HepG2 (cell line): ENCODE measurements around the gene ITGA6. TPM values are rescaled to one million over a fixed set of nuclear protein-coding genes. Genes with fewer than 3 reads are reported as not detected.

Source experiments
- ATAC-seq: fragments of 200-7000 bp; cut with Tn5 transposase; 3 replicates; pipeline ENCODE4 v1.9.1; 2020; ENCODE audit warnings: mild to moderate bottlenecking, moderate library complexity
- BruUV-seq: library from RNA; stranded (reverse); fragments of 400-500 nt; replicated peaks from 2 replicates; lab custom pipeline; 2021; lab: Mats Ljungman, UMichigan
- CTCF ChIA-PET: fragments of 300-600 bp; formaldehyde crosslinking; extraction: SDS; loops from one replicate; lab custom pipeline; 2021; ENCODE audit warnings: low total read pairs, inconsistent platforms, low intra/inter-chr PET ratio; lab: Yijun Ruan, JAX
- POLR2A ChIA-PET: fragments of 350-600 bp; sonication (Branson Sonifier 250); formaldehyde crosslinking; loops from one replicate; lab custom pipeline; 2020; ENCODE audit warnings: antibody characterized with exemption, inconsistent platforms; lab: Yijun Ruan, JAX
- DNase-seq: peaks from one replicate; pipeline ENCODE4 v3.0.0-alpha.2; 2015; ENCODE audit warnings: low spot score
- FAIRE-seq: peaks from 3 replicates; lab custom pipeline; 2011; peaks lifted over from hg19 to GRCh38; lab: Jason Lieb, UNC
- H2AFZ ChIP-seq: one replicate; pipeline ENCODE4 v1.6.1; 2011; ENCODE audit warnings: low read length, inconsistent platforms
- H3K27ac ChIP-seq: fragments of 300-600 bp; 3 replicates; pipeline ENCODE4 v1.8.0; 2011; ENCODE audit warnings: mixed run types, mild to moderate bottlenecking, mixed read lengths, low read length, inconsistent platforms; ENCODE audit not compliant: insufficient read depth; ENCODE audit errors: extremely low read length
- H3K27me3 ChIP-seq, 2 experiments: fragments of 200-600 bp in 1 of 2; 2 replicates in 1 of 2; 3 replicates in 1 of 2; pipeline versions ENCODE4 v1.6.0 to v1.8.0; 2011; ENCODE audit warnings: low read length in 2 of 2, mild to moderate bottlenecking in 2 of 2, moderate library complexity in 2 of 2, inconsistent platforms in 1 of 2; ENCODE audit not compliant: insufficient read depth in 2 of 2, control insufficient read depth in 1 of 2
- H3K36me3 ChIP-seq, 2 experiments: fragments of 200-600 bp in 1 of 2; replicated peaks in 1 of 2; 2 replicates in 1 of 2; 3 replicates in 1 of 2; pipeline versions ENCODE4 v1.5.1 to v1.8.0; 2011; ENCODE audit warnings: low read length in 2 of 2, inconsistent platforms in 1 of 2; ENCODE audit not compliant: insufficient read depth in 2 of 2, control insufficient read depth in 1 of 2
- H3K4me1 ChIP-seq: 2 replicates; pipeline ENCODE4 v1.5.1; 2012; ENCODE audit warnings: low read length, inconsistent platforms; ENCODE audit not compliant: insufficient read depth
- H3K4me2 ChIP-seq: 2 replicates; pipeline ENCODE4 v1.6.0; 2011; ENCODE audit warnings: low read depth, low read length, inconsistent platforms
- H3K4me3 ChIP-seq, 3 experiments: fragments of 200-600 bp in 1 of 3; sonication (generic), shearing (Covaris generic) in 1 of 3; replicated peaks in 1 of 3; 2 replicates each; pipeline ENCODE4 v1.5.1; 2011 to 2016; ENCODE audit warnings: low read length in 3 of 3, inconsistent platforms in 2 of 3, low read depth in 2 of 3, mild to moderate bottlenecking in 2 of 3, control low read depth in 1 of 3, mixed read lengths in 1 of 3; ENCODE audit not compliant: insufficient read depth in 1 of 3
- H3K79me2 ChIP-seq: one replicate; pipeline ENCODE4 v1.6.1; 2011; ENCODE audit warnings: low read length, inconsistent platforms; ENCODE audit not compliant: insufficient read depth
- H3K9ac ChIP-seq: 2 replicates; pipeline ENCODE4 v1.6.0; 2011; ENCODE audit warnings: mild to moderate bottlenecking, low read depth, low read length, inconsistent platforms; ENCODE audit not compliant: insufficient read depth
- H3K9me3 ChIP-seq: 2 replicates; pipeline ENCODE4 v1.5.1; 2012; ENCODE audit warnings: mild to moderate bottlenecking, low read length
- H4K20me1 ChIP-seq: 2 replicates; pipeline ENCODE4 v1.6.0; 2011; ENCODE audit warnings: inconsistent platforms, mild to moderate bottlenecking, low read length, moderate library complexity; ENCODE audit not compliant: insufficient read depth
- AGO1 ChIP-seq: fragments of 200-400 bp; formaldehyde crosslinking; IDR thresholded peaks from 2 replicates; pipeline ENCODE4 v1.6.1; 2017; ENCODE audit warnings: mild to moderate bottlenecking, low read depth, low read length, moderate library complexity; ENCODE audit not compliant: poor library complexity, severe bottlenecking
- CCDC6 ChIP-seq: sonication (generic); formaldehyde crosslinking; IDR thresholded peaks from 2 replicates; pipeline ENCODE4 v1.8.1; 2022; ENCODE audit warnings: mild to moderate bottlenecking, missing genetic modification reagents, moderate library complexity
- GTF3A ChIP-seq: sonication (generic); formaldehyde crosslinking; conservative IDR thresholded peaks from 2 replicates; pipeline ENCODE4 v1.4.0; 2020; ENCODE audit warnings: mild to moderate bottlenecking, missing genetic modification reagents
- HHEX ChIP-seq: IDR thresholded peaks from 2 replicates; pipeline ENCODE4 v1.6.1; 2016; ENCODE audit warnings: control low read depth
- KLF12 ChIP-seq: sonication (generic); formaldehyde crosslinking; IDR thresholded peaks from 2 replicates; pipeline ENCODE4 v1.4.0; 2020; ENCODE audit warnings: missing genetic modification reagents, borderline replicate concordance
- MAFK ChIP-seq, 2 experiments: IDR thresholded peaks in 1 of 2; conservative IDR thresholded peaks in 1 of 2; 2 replicates each; pipeline ENCODE4 v1.6.1; 2011; ENCODE audit warnings: improper control_type of control experiment in 2 of 2, low read length in 2 of 2
- NR1H2 ChIP-seq: sonication (generic); formaldehyde crosslinking; IDR thresholded peaks from 2 replicates; pipeline ENCODE4 v1.8.1; 2022; ENCODE audit warnings: low read depth, missing genetic modification reagents, borderline replicate concordance
- NR2C2 ChIP-seq: sonication (generic); formaldehyde crosslinking; IDR thresholded peaks from 2 replicates; pipeline ENCODE4 v1.4.0; 2020; ENCODE audit warnings: missing genetic modification reagents, mild to moderate bottlenecking, moderate library complexity, borderline replicate concordance
- SKI ChIP-seq: fragments of 450-650 bp; IDR thresholded peaks from one replicate; pipeline ENCODE4 v1.6.1; 2018; ENCODE audit warnings: mild to moderate bottlenecking; ENCODE audit not compliant: partially characterized antibody
- TSC22D2 ChIP-seq: sonication (generic); formaldehyde crosslinking; IDR thresholded peaks from 2 replicates; pipeline ENCODE4 v1.5.1; 2020; ENCODE audit warnings: missing genetic modification reagents, mild to moderate bottlenecking, borderline replicate concordance
- ZFP90 ChIP-seq: sonication (generic); formaldehyde crosslinking; IDR thresholded peaks from 2 replicates; pipeline ENCODE4 v1.8.0; 2022; ENCODE audit warnings: missing genetic modification reagents, mild to moderate bottlenecking, inconsistent platforms, borderline replicate concordance
- ZNF160 ChIP-seq: sonication (generic); formaldehyde crosslinking; IDR thresholded peaks from 2 replicates; pipeline ENCODE4 v1.8.0; 2022; ENCODE audit warnings: mild to moderate bottlenecking, inconsistent platforms, missing genetic modification reagents
- ZNF235 ChIP-seq: sonication (generic); formaldehyde crosslinking; IDR thresholded peaks from 2 replicates; pipeline ENCODE4 v1.8.1; 2023; ENCODE audit warnings: mild to moderate bottlenecking, missing genetic modification reagents, borderline replicate concordance
- ZNF263 ChIP-seq: sonication (generic); formaldehyde crosslinking; IDR thresholded peaks from 2 replicates; pipeline ENCODE4 v1.4.0; 2020; ENCODE audit warnings: missing genetic modification reagents
- ZNF343 ChIP-seq: sonication (generic); formaldehyde crosslinking; IDR thresholded peaks from 2 replicates; pipeline ENCODE4 v1.4.0; 2020; ENCODE audit warnings: mild to moderate bottlenecking, missing genetic modification reagents
- ZNF468 ChIP-seq: sonication (generic); formaldehyde crosslinking; IDR thresholded peaks from 2 replicates; pipeline ENCODE4 v1.8.0; 2022; ENCODE audit warnings: mild to moderate bottlenecking, moderate library complexity, missing genetic modification reagents
- ZNF598 ChIP-seq: sonication (generic); formaldehyde crosslinking; IDR thresholded peaks from 2 replicates; pipeline ENCODE4 v1.5.1; 2020; ENCODE audit warnings: mild to moderate bottlenecking, missing genetic modification reagents, borderline replicate concordance
- ZNF652 ChIP-seq: IDR thresholded peaks from 2 replicates; pipeline ENCODE4 v1.6.1; 2016; ENCODE audit warnings: low read depth, borderline replicate concordance
- ZSCAN25 ChIP-seq: sonication (generic); formaldehyde crosslinking; IDR thresholded peaks from 2 replicates; pipeline ENCODE4 v1.8.0; 2022; ENCODE audit warnings: mild to moderate bottlenecking, missing genetic modification reagents
- WGBS: methylation state at CpG from one replicate; pipeline ENCODE4 v1.1.6; 2017; ENCODE audit warnings: low lambda C conversion rate; 5-methylcytosine and 5-hydroxymethylcytosine counted together
- in situ Hi-C: cut with HindIII; loops from 2 replicates; pipeline ENCODE4 v1.10.0; 2017; ENCODE audit warnings: low pct_unique_long_range_greater_than_20kb; ENCODE audit not compliant: extremely low pct_ligation_motif_present
- intact Hi-C: fragments of 100-400 bp; cut with micrococcal nuclease; formaldehyde crosslinking; loops from one replicate; pipeline ENCODE4 v1.10.0; 2022; ENCODE audit not compliant: unreplicated experiment
- polyA plus RNA-seq, 8 experiments: library from polyadenylated mRNA; depleted of rRNA in 3 of 8; stranded (reverse) in 7 of 8; unstranded in 1 of 8; fragments of >200 nt; fragmentation: Illumina TruSeq in 4 of 8; extraction: Trizol in 4 of 8; gene quantifications; 2 replicates each; pipeline versions ENCODE4 v1.2.1 to v1.2.3, GENCODE V29; 2011 to 2016; ENCODE audit warnings: low read depth in 4 of 8, missing spikeins in 1 of 8, mixed read lengths in 1 of 8; ENCODE audit not compliant: insufficient read depth in 1 of 8
- total RNA-seq, 5 experiments: library from RNA; depleted of rRNA; stranded (reverse); fragments of >200 nt; fragmentation: Illumina TruSeq; extraction: Trizol; gene quantifications; 2 replicates each; pipeline ENCODE4 v1.2.3, GENCODE V29; 2016; ENCODE audit warnings: low read depth in 1 of 5
- TF ChIP-seq, protein P1 (sequence below): sonication (generic); formaldehyde crosslinking; IDR thresholded peaks from 2 replicates; pipeline ENCODE4 v1.5.0; 2020; ENCODE audit warnings: missing genetic modification reagents
- TF ChIP-seq, protein P2 (sequence below): sonication (generic); formaldehyde crosslinking; IDR thresholded peaks from 2 replicates; pipeline ENCODE4 v1.4.0; 2020; ENCODE audit warnings: missing genetic modification reagents

Gene ITGA6
- total and polyA plus RNA-seq, 2 of the 13 experiments (the other 11 are each of a cell fraction or from before 2014, with no cell fraction given), result 24.0 to 92.5 TPM

DNA sequence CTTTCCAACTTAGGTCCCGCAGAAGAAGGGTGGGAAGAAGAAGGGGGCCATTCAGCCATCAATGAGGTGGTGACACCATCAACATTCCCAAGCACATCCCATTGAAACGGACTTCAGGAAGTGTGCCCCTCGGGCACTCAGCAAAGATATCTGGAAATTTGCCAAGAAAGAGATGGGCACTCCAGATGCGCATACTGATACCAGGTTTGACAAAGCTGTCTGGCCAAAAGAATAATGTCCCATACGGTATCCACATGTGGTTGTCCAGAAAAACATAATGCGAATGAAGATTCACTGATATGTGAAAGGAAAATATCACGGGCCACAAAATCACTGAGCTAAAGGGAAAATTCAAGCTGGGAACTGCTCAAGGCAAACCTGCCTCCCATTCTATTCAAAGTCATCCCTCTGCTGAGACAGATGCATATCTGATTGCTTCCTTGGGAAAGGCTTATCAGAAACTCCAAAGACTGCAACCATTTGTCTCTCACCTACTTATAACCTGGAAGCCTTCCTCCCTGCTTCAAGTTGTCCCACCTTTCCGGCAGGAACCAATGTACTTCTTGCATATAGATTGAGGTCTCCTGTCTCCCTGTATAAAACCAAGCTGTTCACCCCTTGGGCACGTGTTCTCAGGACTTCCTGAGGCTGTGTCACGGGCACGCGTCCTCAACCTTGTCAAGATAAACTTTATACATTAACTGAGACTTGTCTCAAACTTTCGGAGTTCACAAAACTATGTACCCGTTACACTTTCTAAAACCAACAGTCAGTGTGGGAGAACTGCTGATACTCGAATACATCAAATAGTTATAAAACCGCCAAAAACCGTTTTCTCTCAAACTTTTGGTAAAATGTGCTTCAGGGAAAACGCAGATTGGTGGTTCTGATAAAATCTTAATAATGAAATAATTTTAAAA, 127.2 kb downstream of the ITGA6 start (continued):
- no peak for TF ChIP-seq MAFK (conservative IDR thresholded peaks at IDR 0.05 in 1 of 2, IDR thresholded peaks at IDR 0.05 in 1 of 2; ENCODE audit: low read length in 2 of 2)
- TF ChIP-seq NR1H2 (CRISPR knock-in tag), result 0 out of 2 replicates have a peak, but pooled peaks have one; percentile 1
- no peak for TF ChIP-seq AGO1
- TF ChIP-seq ZNF598 (CRISPR knock-in tag), result no peak
- TF ChIP-seq, protein P1, sequence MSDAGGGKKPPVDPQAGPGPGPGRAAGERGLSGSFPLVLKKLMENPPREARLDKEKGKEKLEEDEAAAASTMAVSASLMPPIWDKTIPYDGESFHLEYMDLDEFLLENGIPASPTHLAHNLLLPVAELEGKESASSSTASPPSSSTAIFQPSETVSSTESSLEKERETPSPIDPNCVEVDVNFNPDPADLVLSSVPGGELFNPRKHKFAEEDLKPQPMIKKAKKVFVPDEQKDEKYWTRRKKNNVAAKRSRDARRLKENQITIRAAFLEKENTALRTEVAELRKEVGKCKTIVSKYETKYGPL (CRISPR knock-in tag), result 0 out of 2 replicates have a peak, but pooled peaks have one; percentile 37

DNA sequence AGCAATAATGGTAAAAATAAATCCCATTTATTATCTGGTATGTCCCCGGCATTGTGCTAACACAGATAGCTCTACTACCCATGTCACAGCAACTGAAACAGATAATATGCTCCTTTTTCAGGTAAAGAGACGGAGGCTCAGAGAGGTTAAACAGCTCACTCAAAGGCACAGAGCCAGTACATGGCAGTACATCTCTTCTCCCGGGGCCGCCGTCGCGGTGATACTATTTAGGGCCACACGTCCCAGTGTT, 127.8 kb downstream of the ITGA6 start:
- TSS peak; percentile 84 for BruUV-seq
- Histone ChIP-seq H3K4me2 (peak overlapping the region; percentile 98), H3K9ac (peak overlapping the region; percentile 77), H3K27me3 (no peaks in the 10 kb centered on the region; a peak in 1 of 5 replicates), H3K36me3 (peaks cover 3 to 11% of the 10 kb centered on the region in 2 experiments), H2AFZ (peak overlapping the region; percentile 59), H3K79me2 (peaks cover 42% of the 10 kb centered on the region), H3K4me1 (peaks cover 41% of the 10 kb centered on the region), H3K9me3 (no peaks in the 10 kb centered on the region), H3K4me3 (peak overlapping the region; percentile 82 to 96 (median 86)), H3K27ac (peak overlapping the region; percentile 77), H4K20me1 (peaks cover 27% of the 10 kb centered on the region)
- in situ Hi-C loops, result no loop called here
- no peak for ATAC-seq
- no peak for DNase-seq
- CTCF ChIA-PET, result no interaction called here
- FAIRE-seq, result no peak
- intact Hi-C loops, result loop anchor here (5.0 kb wide), 2 partner anchors 73 to 128 kb away; partner anchors contain the start of gene ITGA6
- POLR2A ChIA-PET, result interaction anchor here (0.8 to 1.0 kb wide), 4 partner anchors 74 to 1626 kb away, joined by 3 to 5 read pairs (median 4); partner anchors contain the start of genes GORASP2 and ITGA6
- 4% methylated on average over 8 of the region's 8 CpGs for WGBS
- TF ChIP-seq ZNF468 (CRISPR knock-in tag), result no peak
- no peak for TF ChIP-seq GTF3A (CRISPR knock-in tag)
- TF ChIP-seq ZFP90, result 0 out of 2 replicates have a peak, but pooled peaks have one; percentile 72
- TF ChIP-seq KLF12 (CRISPR knock-in tag), result peak; percentile 57; the same call in 1 of the 2 replicates
- TF ChIP-seq ZNF652 (CRISPR knock-in tag), result no peak
- TF ChIP-seq, protein P2, sequence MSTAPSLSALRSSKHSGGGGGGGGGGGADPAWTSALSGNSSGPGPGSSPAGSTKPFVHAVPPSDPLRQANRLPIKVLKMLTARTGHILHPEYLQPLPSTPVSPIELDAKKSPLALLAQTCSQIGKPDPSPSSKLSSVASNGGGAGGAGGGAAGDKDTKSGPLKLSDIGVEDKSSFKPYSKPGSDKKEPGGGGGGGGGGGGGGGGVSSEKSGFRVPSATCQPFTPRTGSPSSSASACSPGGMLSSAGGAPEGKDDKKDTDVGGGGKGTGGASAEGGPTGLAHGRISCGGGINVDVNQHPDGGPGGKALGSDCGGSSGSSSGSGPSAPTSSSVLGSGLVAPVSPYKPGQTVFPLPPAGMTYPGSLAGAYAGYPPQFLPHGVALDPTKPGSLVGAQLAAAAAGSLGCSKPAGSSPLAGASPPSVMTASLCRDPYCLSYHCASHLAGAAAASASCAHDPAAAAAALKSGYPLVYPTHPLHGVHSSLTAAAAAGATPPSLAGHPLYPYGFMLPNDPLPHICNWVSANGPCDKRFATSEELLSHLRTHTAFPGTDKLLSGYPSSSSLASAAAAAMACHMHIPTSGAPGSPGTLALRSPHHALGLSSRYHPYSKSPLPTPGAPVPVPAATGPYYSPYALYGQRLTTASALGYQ (CRISPR knock-in tag), result 0 out of 2 replicates have a peak, but pooled peaks have one; percentile 17
- no peak for TF ChIP-seq ZNF235
- TF ChIP-seq ZNF160 (CRISPR knock-in tag), result no peak
- no peak for TF ChIP-seq ZNF343
- TF ChIP-seq ZSCAN25 (CRISPR knock-in tag), result no peak
- TF ChIP-seq CCDC6 (CRISPR knock-in tag), result no peak
- TF ChIP-seq NR2C2 (CRISPR knock-in tag), result no peak
- no peak for TF ChIP-seq SKI
- no peak for TF ChIP-seq HHEX
- TF ChIP-seq TSC22D2 (CRISPR knock-in tag), result no peak; the same call in 1 of the 2 replicates
- no peak for TF ChIP-seq ZNF263 (CRISPR knock-in tag)
